Endodermal cell (in vitro differentiated cells): Measurements from ENCODE around the gene LSM4. TPM values are rescaled to one million over a fixed set of nuclear protein-coding genes. Genes with fewer than 3 reads are reported as not detected.

Source experiments
- DNase-seq: peaks from one replicate; pipeline ENCODE4 v3.0.0-alpha.2; 2017
- H3K27ac ChIP-seq: 2 replicates; pipeline ENCODE4 v1.5.1; 2013; ENCODE audit warnings: mild to moderate bottlenecking, low read depth, low read length, moderate library complexity
- H3K27me3 ChIP-seq: 2 replicates; pipeline ENCODE4 v1.6.1; 2013; ENCODE audit warnings: mild to moderate bottlenecking, low read length, moderate library complexity; ENCODE audit not compliant: insufficient read depth, control insufficient read depth, poor library complexity, severe bottlenecking
- H3K36me3 ChIP-seq: 2 replicates; pipeline ENCODE4 v1.7.0; 2013; ENCODE audit warnings: mild to moderate bottlenecking, low read length, moderate library complexity; ENCODE audit not compliant: control insufficient read depth, insufficient read depth
- H3K4me1 ChIP-seq: one replicate; pipeline ENCODE4 v1.7.0; 2013; ENCODE audit warnings: low read length; ENCODE audit not compliant: control insufficient read depth, insufficient read depth
- H3K4me3 ChIP-seq: 2 replicates; pipeline ENCODE4 v1.5.1; 2013; ENCODE audit warnings: mild to moderate bottlenecking, low read length, moderate library complexity
- H3K9ac ChIP-seq: 2 replicates; pipeline ENCODE4 v1.6.1; 2013; ENCODE audit warnings: mild to moderate bottlenecking, low read length, moderate library complexity; ENCODE audit not compliant: poor library complexity, severe bottlenecking; ENCODE audit errors: extremely low read depth
- H3K9me3 ChIP-seq: 2 replicates; pipeline ENCODE4 v1.6.1; 2013; ENCODE audit warnings: mild to moderate bottlenecking, low read length, moderate library complexity; ENCODE audit not compliant: control insufficient read depth
- H3K27ac Mint-ChIP-seq: 2 replicates; pipeline ENCODE4 v1.8.0; 2020; ENCODE audit warnings: mixed read lengths
- H3K27me3 Mint-ChIP-seq: 2 replicates; pipeline ENCODE4 v1.8.0; 2021; ENCODE audit warnings: mild to moderate bottlenecking, mixed read lengths; ENCODE audit not compliant: insufficient read depth
- H3K36me3 Mint-ChIP-seq: 2 replicates; pipeline ENCODE4 v1.8.0; 2020; ENCODE audit warnings: low read depth, mixed read lengths
- H3K4me1 Mint-ChIP-seq: 2 replicates; pipeline ENCODE4 v1.8.0; 2020; ENCODE audit warnings: mixed read lengths
- H3K4me3 Mint-ChIP-seq: 2 replicates; pipeline ENCODE4 v1.8.0; 2020; ENCODE audit warnings: mild to moderate bottlenecking, moderate library complexity, mixed read lengths
- H3K9me3 Mint-ChIP-seq: 2 replicates; pipeline ENCODE4 v1.8.0; 2020; ENCODE audit warnings: mild to moderate bottlenecking, mixed read lengths
- WGBS, 2 experiments: methylation state at CpG; one replicate each; pipeline versions ENCODE4 v1.1.5 to v1.1.7; 2013; ENCODE audit warnings: missing lambda C conversion rate in 2 of 2, mixed read lengths in 1 of 2; ENCODE audit not compliant: insufficient coverage in 1 of 2, insufficient read length in 1 of 2; 5-methylcytosine and 5-hydroxymethylcytosine counted together
- total RNA-seq, 2 donors: library from RNA; stranded (reverse); fragmentation: NEBNext Ultra II Directional in 1 of 2; extraction: Animal tissue kit (Norgen Biotek cat#: 25700) in 1 of 2; gene quantifications; 2 replicates in 1 of 2; 3 replicates in 1 of 2; pipeline ENCODE4 v1.2.1, GENCODE V29; 2021
- TF ChIP-seq, protein P1 (sequence below): fragments of 200-600 bp; sonication (generic); conservative IDR thresholded peaks from 2 replicates; pipeline ENCODE4 v1.5.0; 2021; ENCODE audit warnings: antibody characterized with exemption, mild to moderate bottlenecking

Gene LSM4
- total RNA-seq, 2 donors from 2014 or later, result 252 to 276 TPM

DNA sequence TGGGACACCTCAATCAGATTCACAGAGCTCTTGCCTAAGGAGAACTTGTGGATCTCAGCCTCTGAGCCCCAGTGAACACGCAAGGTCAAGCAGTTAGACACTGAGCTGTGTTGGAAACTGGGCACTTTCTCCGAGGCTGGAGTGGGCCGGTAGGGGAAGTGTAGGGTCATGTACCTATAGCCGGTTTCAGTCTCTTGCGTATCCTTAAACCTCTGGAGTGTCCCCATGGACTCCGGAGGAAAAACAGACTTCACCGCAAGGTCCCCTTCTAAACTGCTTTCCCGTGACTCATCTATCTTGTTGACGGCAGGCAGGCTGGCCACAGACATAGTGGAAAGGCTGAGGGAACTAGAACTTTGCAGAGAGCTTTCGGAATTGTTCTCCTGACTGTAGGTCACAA is 60.0 kb downstream of the LSM4 start:
- Histone ChIP-seq H3K36me3 (no peaks in the 10 kb centered on the region), H3K9me3 (no peaks in the 10 kb centered on the region), H3K4me3 (no peak overlapping the region), H3K9ac (no peak overlapping the region), H3K27me3 (no peaks in the 10 kb centered on the region), H3K4me1 (no peaks in the 10 kb centered on the region), H3K27ac (no peak overlapping the region)
- H3K4me3 Mint-ChIP-seq, result no peak overlapping the region
- no peaks in the 10 kb centered on the region for H3K9me3 Mint-ChIP-seq
- no peak overlapping the region for H3K27ac Mint-ChIP-seq
- no peaks in the 10 kb centered on the region for H3K4me1 Mint-ChIP-seq
- H3K27me3 Mint-ChIP-seq, result peaks cover 24% of the 10 kb centered on the region
- TF ChIP-seq, protein P1, sequence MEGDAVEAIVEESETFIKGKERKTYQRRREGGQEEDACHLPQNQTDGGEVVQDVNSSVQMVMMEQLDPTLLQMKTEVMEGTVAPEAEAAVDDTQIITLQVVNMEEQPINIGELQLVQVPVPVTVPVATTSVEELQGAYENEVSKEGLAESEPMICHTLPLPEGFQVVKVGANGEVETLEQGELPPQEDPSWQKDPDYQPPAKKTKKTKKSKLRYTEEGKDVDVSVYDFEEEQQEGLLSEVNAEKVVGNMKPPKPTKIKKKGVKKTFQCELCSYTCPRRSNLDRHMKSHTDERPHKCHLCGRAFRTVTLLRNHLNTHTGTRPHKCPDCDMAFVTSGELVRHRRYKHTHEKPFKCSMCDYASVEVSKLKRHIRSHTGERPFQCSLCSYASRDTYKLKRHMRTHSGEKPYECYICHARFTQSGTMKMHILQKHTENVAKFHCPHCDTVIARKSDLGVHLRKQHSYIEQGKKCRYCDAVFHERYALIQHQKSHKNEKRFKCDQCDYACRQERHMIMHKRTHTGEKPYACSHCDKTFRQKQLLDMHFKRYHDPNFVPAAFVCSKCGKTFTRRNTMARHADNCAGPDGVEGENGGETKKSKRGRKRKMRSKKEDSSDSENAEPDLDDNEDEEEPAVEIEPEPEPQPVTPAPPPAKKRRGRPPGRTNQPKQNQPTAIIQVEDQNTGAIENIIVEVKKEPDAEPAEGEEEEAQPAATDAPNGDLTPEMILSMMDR, result no peak
- DNase-seq, result no peak
- H3K36me3 Mint-ChIP-seq, result peaks cover 11% of the 10 kb centered on the region
- 93 to 97% methylated on average over 9 to 10 of the region's 10 CpGs for WGBS, 2 experiments

DNA sequence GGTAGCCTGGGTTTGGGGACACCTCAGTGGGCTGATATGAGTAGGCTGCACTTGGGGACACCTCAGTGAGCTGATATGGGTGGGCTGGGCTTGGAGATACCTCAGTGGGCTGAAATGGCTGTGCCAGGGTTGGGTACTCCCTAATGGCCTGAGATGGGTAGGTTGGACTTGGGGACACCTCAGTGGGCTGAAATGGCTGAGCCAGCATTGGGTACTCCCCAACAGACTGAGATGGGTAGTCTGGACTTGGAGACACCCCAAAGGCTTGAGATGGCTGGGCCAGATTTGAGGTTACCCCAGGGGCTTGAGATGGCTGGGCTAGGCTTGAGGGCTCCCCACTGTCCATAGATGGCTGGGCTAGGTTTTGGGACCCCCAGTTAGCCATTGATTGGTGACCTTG is 60.7 kb downstream of the LSM4 start:
- Mint-ChIP-seq H3K27me3 (peaks cover 24% of the 10 kb centered on the region), H3K9me3 (no peaks in the 10 kb centered on the region), H3K4me1 (no peaks in the 10 kb centered on the region), H3K4me3 (no peak overlapping the region), H3K36me3 (peaks cover 10% of the 10 kb centered on the region), H3K27ac (no peak overlapping the region)
- H3K36me3 ChIP-seq, result no peaks in the 10 kb centered on the region
- TF ChIP-seq, protein P1, result no peak
- no peak for DNase-seq
- no peak overlapping the region for H3K9ac ChIP-seq
- no peaks in the 10 kb centered on the region for H3K4me1 ChIP-seq
- H3K27me3 ChIP-seq, result no peaks in the 10 kb centered on the region
- H3K9me3 ChIP-seq, result no peaks in the 10 kb centered on the region
- no peak overlapping the region for H3K27ac ChIP-seq
- H3K4me3 ChIP-seq, result no peak overlapping the region

DNA sequence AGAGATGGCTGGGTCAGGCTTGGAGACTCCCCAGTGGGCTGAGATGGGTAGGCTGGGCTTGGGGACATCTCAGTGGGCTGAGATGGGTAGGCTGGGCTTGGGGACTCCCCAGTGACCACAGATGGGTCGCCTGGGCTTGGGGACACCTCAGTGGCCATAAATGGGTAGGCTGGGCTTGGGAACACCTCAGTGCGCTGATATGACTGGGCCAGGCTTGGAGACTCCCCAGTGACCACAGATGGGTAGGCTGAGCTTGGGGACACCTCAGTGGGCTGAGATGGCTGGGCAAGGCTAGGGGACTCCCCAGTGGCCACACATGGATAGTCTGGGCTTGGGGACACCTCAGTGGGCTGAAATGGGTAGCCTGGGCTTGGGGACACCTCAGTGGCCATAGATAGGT is 61.4 kb downstream of the LSM4 start:
- Mint-ChIP-seq H3K9me3 (no peaks in the 10 kb centered on the region), H3K4me1 (no peaks in the 10 kb centered on the region), H3K4me3 (no peak overlapping the region), H3K36me3 (peaks cover 8% of the 10 kb centered on the region), H3K27ac (no peak overlapping the region), H3K27me3 (peaks cover 26% of the 10 kb centered on the region)
- no peak for DNase-seq
- Histone ChIP-seq H3K36me3 (no peaks in the 10 kb centered on the region), H3K27me3 (no peaks in the 10 kb centered on the region), H3K9me3 (no peaks in the 10 kb centered on the region), H3K27ac (no peak overlapping the region), H3K4me1 (no peaks in the 10 kb centered on the region), H3K9ac (no peak overlapping the region), H3K4me3 (no peak overlapping the region)
- TF ChIP-seq, protein P1, result no peak
- 72 to 92% methylated on average over 2 of the region's 2 CpGs for whole genome bisulfite sequencing, 2 experiments
